Occipital lobe (tissue), 2 donors: Measurements from ENCODE around the gene THSD8. TPM values are rescaled to one million over a fixed set of nuclear protein-coding genes. Genes with fewer than 3 reads are reported as not detected.
"Not testable (repeated sequence)": the region's sequence is repeated elsewhere in the genome, so short reads cannot be mapped to it uniquely, and the experiment has no call there.

ENCODE experiments used
- DNase-seq: peaks from one replicate; lab custom pipeline; 2025; lab: John Stamatoyannopoulos, UW
- total RNA-seq: library from RNA; depleted of rRNA; stranded (reverse); fragments of >200 nt; gene quantifications from one replicate; pipeline ENCODE4 v1.2.3, GENCODE V29; 2014

THSD8 gene
- total RNA-seq, 1 donor from 2014 or later, result 0.62 TPM

DNA sequence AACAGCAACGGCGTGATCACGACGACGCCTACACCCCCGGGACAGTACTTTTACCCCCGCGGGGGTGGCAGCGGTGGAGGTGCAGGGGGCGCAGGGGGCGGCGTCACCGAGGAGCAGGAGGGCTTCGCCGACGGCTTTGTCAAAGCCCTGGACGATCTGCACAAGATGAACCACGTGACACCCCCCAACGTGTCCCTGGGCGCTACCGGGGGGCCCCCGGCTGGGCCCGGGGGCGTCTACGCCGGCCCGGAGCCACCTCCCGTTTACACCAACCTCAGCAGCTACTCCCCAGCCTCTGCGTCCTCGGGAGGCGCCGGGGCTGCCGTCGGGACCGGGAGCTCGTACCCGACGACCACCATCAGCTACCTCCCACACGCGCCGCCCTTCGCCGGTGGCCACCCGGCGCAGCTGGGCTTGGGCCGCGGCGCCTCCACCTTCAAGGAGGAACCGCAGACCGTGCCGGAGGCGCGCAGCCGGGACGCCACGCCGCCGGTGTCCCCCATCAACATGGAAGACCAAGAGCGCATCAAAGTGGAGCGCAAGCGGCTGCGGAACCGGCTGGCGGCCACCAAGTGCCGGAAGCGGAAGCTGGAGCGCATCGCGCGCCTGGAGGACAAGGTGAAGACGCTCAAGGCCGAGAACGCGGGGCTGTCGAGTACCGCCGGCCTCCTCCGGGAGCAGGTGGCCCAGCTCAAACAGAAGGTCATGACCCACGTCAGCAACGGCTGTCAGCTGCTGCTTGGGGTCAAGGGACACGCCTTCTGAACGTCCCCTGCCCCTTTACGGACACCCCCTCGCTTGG is 9.6 kb upstream of the THSD8 start:
- peak; percentile 55 for DNase-seq

DNA sequence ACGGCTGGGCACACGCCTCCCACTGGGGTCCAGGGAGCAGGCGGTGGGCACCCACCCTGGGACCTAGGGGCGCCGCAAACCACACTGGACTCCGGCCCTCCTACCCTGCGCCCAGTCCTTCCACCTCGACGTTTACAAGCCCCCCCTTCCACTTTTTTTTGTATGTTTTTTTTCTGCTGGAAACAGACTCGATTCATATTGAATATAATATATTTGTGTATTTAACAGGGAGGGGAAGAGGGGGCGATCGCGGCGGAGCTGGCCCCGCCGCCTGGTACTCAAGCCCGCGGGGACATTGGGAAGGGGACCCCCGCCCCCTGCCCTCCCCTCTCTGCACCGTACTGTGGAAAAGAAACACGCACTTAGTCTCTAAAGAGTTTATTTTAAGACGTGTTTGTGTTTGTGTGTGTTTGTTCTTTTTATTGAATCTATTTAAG is 9.0 kb upstream of the THSD8 start:
- no peak for DNase-seq

DNA sequence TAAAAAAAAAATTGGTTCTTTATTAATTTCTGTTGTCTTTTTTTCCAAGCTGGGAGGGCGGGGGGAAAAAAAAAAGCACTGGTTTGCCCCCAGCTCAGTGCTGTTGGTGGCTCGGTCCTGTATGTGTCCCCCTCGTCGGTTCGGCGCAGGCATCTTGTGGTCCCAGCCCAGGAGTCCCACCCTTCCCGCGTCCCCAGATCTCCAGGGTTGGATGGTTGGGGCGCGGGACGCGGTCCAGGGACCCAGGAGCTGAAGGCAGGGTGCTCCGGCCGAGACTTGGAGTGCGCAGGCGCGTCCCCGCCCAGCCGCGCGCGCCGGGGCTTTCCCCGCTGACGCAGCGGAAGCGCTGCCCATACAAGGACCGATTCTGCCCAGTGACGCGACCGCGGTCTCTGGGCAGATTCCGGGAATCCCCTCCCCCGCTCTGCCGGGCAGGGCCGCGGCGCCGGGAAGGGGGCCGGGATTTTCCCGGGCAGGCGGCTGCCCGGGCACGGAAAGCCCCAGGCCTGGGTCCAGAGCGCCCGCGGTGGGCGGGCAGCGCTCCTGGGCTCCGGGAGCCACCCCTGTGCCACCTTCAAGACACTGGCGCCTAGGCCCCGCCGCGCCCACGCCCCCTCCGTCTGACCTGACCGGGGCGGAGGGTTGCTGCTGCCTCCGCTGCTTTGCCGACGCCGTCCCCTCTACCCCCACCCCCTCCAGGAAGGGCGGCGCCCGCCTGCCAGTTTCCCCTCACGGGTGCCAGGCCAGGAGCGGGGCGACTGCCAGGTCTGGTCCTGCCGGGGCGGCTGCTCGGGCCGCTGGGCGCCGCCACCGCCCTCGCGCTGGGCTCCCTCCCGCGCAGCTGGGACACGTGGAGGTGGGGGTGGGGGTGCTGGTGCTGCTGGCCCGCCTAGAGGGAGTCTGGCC is 8.3 kb upstream of the THSD8 start:
- DNase-seq, result peak; percentile 80

DNA sequence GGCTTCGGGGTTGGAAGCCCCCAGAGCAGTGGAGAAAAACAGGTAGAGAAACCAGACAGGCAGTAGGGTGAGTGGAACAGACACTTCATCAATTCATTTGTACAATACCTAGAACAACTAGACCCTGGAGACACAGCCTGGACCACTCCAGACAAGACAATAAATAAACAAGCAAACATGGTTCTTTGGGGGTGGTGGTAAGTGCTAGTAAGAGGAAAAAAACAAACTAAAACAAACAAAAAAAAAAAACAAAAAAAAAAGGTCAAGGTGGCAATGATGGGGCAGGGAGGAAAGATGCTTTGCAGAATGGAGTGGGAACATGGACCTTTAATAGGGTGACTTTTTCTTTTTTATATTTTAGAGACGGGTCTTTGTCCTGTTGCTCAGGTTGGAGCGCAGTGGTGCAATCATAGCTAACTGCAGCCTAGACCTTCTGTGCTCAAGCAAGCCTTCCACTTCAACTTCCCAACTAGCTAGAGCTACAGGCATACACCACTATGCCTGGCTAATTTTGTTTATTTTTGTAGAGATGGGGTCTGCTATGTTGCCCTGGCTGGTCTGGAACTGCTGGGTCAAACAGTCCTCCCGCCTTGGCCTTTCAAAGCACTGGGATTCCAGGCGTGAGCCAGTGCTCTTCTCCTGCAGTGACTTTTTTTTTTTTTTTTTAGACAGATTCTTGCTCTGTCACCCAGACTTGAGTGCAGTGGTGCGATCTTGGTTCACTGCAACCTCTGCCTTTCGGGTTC is 7.5 kb upstream of the THSD8 start:
- DNase-seq, result no peak

DNA sequence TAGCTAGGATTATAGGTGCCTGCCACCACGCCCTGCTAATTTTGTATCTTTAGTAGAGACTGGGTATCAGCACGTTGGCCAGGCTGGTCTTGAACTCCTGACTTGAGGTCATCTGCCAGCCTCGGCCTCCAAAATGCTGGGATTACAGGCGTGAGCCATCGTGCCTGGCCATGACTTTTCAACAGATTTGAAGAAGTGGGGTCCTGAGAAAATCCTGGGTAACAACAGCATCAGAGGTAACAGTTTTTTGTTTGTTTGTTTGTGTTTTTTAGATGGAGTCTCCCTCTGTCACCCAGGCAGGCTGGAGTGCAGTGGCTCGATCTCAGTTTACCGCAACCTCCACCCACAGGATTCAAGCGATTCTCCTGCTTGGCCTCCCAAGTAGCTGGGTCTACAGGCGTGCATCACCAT is 6.9 kb upstream of the THSD8 start:
- DNase-seq, result no peak

DNA sequence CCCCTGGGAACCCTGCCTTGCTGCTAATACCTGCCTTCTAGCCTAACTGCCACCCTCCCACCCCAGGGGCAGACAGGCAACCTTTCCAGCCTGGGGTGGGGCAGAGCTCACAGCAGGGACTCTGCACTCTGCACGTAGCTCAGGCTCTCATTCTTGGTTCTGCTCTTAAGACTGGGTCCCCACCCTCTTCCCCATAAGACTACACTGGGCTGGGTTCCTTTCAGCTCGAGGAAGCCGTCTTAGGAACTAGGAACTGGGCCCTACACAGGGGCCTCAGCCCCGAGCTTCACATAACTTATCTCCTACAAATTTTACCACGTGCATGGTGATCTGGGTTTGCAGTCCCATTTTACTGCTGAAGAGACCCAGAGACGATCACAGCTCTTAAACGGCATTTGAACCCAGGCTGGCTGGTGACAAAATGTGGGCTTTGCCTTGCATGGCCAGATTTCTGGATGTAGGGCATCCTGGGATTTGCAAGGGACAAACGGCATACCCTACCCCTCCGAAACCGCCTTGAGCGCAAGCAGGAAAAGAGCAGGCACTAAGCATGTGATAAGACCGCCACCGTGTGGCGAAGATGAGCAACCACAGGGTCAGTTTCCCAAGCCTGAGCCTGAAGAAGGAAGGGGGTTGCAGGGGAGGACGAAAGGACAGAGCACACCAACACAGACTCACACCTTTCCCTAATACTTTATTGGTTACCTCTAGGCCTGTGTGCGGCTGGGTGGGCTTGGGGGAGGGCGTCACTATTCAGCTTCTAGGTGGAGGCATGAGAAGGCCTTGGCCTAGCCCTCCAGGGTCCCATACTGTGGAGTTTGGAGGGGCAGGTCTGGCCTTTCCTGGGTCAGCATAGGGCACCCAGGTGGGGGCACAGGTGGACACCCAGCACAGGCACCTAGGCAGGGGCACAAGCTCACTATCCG is 5.5 kb upstream of the THSD8 start:
- peak; percentile 64 for DNase-seq

DNA sequence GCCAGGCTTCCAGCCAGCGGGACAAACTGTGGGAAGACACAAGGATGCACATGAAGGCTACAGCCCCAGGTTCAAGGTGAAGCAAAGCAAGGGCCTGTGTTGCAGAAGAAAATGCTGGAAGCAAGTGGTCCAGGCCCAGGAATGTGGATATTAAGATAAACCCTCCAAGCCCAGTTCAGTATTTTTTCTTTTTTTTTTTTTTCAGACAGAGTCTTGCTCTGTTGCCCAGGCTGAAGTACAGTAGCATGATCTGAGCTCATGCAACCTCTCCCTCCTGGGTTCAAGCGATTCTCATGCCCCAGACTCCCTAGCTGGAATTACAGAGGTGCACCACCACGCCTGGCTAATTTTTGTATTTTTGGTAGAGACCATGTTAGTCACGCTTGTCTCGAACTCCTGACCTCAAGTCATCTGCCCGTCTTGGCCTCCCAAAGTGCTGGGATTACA is 4.7 kb upstream of the THSD8 start:
- DNase-seq, result no peak

DNA sequence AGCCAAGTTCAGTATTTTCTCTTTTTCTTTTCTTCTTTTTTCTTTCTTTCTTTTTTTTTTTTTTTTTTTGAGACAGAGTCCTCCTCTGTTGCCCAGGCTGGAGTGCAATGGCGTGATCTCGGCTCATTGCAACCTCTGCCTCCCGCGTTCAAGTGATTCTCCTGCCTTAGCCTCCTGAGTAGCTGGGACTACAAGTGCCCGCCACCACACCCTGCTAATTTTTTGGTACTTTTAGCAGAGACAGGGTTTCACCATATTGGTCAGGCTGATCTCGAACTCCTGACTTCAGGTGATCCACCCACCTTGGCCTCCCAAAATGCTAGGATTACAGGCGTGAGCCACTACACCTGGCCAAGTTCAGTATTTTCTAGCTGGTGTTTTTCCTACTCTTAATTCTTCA is 4.3 kb upstream of the THSD8 start:
- DNase-seq, result not testable (repeated sequence)

DNA sequence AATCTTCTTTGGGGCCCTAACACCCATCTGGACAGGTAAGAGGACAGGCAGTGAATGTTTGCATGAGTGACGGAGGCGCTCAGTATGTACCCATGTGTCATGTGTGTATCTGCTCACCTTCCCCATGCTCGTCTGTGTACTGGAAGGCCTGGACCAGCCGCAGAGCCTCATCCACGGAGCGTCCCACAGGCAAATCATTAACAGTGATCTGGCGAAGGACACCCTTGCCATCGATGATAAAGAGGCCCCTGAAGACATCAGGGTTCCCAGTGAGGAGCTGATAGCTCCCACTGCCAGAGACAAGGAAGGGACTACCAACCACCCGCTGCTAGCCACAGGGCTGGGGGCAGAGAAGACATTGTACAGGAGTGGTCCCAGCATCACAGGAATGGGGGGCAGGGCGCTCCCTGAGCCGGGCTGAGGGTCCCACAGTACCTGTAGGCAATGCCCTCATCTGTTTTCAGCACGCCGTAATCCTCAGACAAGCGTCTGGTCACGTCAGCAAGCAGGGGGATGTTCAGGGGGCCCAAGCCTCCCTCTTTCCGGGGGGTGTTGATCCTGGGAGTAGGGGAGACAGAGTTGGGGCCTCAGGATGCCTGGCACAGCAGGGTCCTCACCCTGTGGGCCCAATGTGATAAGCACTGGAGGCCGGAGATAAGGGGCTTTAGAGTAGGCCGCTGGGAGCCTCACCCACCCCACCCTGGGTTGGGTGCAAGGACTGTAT is 2.0 kb upstream of the THSD8 start:
- DNase-seq, result no peak

DNA sequence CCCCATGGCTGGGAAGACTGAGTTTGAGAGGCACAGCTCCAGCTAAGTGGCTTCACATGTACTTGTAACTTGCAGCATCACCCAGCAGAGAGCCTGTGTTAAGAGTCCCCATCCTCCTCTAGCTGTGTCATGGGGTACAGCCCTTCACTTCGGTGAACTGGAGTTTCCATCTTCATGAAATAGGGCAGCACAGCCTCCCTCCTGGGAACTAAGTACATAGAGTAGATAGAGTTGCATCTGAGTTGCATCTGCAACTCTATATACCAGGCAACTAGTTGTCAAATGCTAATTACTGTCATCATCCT is 1.5 kb upstream of the THSD8 start:
- DNase-seq, result no peak

DNA sequence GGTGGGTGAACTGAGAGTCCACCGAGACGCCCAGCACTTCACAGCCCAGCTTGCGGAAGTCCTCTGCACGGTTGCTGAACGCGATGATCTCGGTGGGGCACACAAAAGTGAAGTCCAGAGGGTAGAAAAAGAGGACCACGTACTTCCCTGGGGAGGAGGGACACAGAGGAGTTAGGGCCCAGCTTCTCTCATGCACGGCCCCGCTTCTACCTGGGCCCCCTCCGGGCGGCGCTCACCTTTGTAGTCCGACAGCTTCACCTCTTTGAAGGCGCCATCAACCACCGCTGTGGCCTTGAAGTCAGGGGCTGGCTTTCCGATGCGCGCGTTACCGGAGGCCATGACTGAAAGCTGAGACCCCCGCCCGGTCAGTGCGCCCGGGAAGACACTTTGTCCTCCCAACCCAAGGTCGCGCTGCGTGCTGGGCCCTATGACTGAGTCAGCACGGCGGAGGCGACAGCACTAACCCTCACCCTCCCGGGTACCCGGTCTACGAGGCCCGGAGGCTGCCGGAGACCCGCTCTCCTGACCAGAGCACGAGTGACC is 875 bp upstream of the THSD8 start:
- no peak for DNase-seq

DNA sequence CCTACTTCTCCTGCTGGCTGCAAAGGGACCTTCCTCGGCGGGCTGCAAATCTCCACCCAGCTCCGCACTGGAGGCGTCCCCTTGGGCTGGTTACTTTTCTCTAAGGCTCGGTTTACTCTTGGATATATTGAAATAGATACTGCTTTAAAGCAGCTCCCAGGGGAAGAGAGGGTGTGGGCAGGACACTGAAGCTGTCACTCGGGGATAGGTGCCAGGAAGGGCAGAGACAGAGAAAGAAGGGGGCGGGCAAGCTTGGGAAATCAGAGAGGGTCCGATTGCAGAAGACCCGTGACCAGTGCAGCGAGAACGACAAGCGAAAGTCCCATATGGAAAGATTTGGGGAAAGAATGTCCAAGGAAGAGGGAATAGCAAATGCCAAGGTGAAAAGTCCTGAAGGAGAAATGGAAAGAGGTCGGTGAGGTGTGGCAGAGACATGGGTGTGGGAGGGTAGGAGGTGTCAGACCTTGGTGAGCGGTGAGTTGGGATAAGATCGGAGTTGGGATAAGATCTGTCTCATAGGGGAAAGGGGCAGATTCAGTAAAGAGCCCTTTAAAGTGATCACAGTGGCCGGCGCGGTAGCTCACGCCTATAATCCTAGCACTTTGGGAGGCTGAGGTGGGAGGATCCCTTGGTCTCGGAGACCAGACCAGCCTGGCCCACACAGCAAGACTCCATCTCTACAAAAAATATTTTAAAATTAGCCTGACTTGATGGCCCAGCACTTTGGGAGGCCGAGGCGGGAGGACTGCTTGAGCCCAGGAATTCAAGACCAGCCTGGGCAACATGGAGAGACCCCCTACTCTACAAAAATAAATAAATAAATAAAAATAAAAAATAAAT is 618 bp downstream of the THSD8 start:
- DNase-seq, result no peak

DNA sequence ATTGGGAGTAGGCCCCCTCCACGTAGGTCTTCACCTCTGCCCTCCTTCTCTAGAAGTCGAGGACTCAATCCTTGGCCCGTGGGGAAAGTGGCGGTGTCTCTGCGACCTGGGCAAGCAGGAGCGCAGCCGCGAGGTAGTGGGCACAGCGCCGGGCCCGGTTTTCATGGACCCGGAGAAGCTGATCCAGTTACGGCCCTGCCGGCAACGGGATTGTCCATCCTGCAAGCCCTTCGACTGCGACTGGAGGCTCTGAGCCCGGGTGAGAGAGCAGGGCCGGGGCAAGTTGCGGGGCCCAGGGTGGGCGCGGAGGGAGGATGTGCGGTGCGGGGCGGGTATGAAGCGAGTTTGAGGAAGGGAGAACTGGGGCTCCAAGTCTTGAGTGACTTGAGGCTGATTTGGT is 2.2 kb downstream of the THSD8 start:
- DNase-seq, result no peak

DNA sequence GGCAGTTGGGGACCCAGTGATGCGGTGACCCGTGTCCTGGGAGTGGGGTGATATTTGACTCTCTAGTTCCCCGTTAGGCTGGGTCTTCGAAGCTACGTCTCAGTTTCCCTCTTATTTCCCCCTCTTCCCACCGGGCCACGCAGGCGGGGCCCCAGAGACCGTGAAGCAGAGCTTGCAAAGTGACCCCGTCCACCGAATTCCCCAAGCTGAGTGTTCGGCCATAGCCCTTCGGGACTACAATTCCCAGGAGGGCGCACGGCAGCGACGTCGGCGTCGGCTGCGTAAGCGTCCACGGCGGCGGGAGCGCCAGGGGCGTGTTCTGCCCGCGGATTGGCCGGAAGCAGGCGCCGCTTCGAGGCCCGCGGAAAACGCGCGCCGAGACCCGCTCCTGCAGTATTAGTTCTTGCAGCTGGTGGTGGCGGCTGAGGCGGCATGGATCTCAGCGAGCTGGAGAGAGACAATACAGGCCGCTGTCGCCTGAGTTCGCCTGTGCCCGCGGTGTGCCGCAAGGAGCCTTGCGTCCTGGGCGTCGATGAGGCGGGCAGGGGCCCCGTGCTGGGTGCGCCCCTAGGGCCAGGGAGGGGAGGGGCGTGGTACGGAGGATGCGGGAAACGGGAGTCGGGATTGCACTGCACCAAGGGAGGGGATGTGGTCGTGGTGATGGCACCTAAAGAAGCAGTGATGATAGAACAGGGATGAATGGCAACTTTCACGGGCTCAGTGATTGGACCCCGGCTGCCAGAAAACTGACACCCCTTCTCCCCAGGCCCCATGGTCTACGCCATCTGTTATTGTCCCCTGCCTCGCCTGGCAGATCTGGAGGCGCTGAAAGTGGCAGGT is 4.6 kb downstream of the THSD8 start, which contains the start of gene RNASEH2A:
Gene RNASEH2A (plus strand): TSS at position 343 of the 840 bp plus-strand sequence. CDS start 90 bp downstream, at position 433.
- DNase-seq, result peak; percentile 88

DNA sequence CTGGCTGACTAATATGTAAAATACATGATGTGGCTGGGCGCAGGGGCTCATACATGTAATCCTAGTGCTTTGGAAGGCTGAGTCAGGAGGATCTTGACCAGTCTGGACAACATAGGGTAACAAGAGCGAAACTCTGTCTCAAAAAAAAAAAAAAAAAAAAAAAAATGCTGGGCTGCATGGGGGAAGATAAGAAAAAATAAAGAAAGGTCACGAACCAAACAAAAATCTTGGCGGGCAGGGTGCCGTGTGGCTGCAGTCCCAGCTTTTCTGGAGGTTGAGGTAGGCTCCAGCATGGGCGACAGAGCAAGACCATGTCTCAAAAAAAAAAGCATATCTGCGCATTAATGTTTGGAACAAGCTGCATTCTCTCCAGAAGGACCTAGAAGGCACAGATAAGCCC is 13.2 kb downstream of the THSD8 start:
- no peak for DNase-seq

DNA sequence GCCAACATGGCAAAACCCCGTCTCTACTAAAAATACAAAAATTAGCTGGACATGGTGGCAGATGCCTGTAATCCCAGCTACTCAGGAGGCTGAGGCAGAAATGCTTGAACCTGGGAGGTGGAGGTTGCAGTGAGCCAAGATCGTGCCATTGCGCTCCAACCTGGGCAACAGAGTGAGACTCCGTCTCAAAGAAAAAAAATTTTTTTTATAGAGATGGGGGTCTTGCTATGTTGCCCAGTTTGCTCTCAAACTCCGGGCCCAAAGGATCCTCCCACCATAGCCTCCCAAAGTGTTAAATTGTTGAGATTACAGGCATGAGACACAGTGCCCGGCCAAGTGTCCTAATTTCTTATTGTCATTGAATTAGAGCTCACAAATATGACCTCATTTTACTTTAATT is 15.3 kb downstream of the THSD8 start:
- DNase-seq, result not testable (repeated sequence)

DNA sequence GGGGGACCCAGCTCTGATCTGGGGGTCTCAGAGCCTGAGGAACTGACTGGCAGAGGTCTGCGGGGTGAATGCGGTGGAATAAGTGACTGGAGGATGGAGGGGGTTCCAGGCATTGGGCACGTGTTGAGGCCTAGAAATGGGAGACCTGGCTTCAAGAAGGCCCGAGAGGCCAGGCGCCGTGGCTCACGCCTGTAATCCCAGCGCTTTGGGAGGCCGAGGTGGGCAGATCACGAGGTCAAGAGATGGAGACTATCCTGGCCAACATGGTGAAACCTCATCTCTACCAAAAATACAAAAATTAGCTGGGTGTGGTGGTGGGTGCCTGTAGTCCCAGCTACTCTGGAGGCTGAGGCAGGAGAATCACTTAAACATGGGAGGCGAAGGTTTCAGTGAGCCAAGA is 15.9 kb downstream of the THSD8 start:
- DNase-seq, result not testable (repeated sequence)

DNA sequence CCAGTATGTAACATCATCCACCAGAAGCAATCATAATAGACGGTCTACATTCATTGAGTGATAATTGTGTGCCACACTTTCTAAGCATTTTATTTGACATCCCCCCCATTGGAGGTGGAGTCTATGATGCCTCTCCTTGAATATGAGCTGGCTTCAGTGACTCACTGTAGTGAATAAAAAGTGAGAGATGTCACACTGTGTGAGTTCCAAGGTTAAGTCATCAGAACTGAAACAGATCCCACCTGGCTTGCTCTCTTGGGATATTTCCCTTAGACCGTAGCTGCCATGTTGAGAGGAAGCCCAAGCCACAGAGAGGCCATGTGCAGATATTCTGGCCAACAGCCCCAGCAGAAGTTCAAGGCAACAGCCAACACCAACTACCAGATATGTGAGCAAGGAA is 19.9 kb downstream of the THSD8 start:
- DNase-seq, result no peak
